TTC549 (cell line): ENCODE results near the gene CDC42SE1.

ENCODE experiments used
- FAIRE-seq: peaks from 2 replicates; lab custom pipeline; 2012; peaks lifted over from hg19 to GRCh38; lab: Jason Lieb, UNC

Gene CDC42SE1

DNA sequence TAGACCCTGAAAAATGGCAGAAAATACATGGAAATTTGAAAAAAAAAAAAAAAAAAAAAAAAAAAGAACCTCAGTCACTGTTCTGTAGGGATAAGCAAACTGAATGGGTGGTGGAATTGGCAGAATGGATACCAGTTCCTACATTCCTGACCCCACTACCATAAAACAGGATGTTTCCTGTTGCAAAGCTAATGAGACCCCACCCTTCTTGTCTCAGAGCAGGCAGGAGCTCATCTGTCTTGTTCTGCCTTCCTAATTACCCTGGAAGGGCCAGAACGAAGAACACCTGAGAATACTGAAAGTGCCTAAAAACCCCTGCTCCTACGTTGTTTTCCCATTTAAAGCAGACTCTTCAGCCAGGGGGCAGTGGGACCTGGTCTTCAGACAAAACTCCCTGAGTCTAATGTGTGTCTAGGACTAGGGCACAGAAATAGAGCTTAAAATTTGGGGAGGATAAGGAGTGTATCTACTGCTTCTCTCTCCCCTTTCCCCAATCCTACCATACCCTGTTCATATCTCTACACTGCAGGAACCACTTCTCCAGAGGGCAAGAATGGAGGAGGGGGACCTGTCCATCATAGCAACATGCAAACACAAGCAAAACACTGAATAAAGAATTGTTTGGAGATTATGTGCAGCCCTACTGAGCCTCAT is 7.9 kb downstream of the CDC42SE1 start:
- no peak for FAIRE-seq

DNA sequence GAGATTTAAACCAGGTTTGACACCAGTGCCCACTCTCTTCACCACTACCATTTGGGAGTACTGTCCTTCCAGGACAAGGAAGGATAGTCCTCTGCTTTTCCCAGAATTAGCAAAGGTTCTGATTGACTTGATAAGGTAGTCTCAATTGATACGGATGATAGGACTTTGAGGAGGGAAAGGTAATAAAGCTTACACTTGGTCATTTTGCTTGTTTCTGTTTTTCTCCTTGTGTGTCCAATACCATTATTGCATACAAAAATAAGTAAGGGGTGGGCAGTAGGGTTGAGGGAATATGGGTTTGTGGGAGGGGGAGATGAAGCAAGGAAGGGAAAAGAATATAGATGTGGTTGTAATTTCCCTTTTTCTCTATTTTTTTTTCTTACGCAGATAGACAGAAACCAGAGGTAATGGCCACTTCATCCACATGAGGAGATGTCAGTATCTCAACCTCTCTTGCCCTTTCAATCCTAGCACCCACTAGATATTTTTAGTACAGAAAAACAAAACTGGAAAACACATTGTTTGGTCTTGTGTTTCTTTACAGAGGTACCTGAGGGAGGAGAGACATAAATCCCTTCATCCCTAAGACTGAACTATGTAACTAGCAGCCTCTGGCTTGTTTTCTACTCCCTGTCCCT is 9.3 kb downstream of the CDC42SE1 start:
- no peak for FAIRE-seq

DNA sequence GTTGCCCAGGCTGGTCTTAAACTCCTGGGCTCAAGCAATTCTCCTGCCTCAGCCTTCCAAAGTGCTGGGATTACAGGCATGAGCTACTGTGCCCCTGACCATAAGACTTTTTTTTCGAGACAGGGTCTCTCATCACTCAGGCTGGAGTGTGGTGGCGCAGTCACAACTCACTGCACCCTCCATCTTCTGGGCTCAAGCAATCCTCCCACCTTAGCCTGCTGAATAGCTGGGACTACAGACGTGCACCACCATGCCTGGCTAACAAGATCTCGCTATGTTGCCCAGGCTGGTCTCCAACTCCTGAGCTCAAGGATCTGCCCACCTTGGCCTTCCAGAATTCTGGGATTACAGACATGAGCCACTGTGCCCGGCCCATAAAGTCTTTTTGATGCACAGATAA is 10.0 kb downstream of the CDC42SE1 start:
- no peak for FAIRE-seq

DNA sequence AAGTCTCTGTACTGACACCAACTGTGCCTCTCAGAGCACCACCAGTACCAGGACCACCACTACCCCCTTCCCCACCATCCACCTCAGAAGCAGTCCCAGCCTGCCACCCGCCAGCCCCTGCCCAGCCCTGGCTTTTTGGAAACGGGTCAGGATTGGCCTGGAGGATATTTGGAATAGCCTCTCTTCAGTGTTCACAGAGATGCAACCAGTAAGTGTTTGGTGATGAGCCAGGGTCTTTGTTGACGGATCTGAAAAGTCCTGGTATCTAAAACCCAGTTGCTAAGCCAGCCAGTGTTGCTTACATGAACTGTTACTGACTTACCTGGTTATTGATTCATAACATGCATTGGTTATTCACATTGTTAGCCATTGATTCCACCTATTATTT is 10.8 kb downstream of the CDC42SE1 start:
- FAIRE-seq: no peak

DNA sequence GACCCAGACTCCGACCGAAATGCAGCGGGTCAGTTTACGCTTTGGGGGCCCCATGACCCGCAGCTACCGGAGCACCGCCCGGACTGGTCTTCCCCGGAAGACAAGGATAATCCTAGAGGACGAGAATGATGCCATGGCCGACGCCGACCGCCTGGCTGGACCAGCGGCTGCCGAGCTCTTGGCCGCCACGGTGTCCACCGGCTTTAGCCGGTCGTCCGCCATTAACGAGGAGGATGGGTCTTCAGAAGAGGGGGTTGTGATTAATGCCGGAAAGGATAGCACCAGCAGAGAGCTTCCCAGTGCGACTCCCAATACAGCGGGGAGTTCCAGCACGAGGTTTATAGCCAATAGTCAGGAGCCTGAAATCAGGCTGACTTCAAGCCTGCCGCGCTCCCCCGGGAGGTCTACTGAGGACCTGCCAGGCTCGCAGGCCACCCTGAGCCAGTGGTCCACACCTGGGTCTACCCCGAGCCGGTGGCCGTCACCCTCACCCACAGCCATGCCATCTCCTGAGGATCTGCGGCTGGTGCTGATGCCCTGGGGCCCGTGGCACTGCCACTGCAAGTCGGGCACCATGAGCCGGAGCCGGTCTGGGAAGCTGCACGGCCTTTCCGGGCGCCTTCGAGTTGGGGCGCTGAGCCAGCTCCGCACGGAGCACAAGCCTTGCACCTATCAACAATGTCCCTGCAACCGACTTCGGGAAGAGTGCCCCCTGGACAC is 11.3 kb downstream of the CDC42SE1 start:
- no peak for FAIRE-seq

DNA sequence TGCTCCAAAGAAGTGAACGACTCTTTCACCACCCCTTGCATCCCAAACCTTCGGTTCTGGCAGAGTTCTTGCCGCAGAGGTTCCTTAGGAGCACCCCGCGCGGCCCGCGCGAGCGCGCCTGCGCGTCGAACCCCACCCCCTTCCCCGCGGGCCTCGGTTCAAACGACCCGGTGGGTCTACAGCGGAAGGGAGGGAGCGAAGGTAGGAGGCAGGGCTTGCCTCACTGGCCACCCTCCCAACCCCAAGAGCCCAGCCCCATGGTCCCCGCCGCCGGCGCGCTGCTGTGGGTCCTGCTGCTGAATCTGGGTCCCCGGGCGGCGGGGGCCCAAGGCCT is 11.9 kb downstream of the CDC42SE1 start, which contains the start of gene C1orf56:
Gene C1orf56, plus strand, starts transcription at position 161 of the 334 bp plus-strand sequence. Its CDS starts 97 bp downstream, at position 258.
- no peak for FAIRE-seq

DNA sequence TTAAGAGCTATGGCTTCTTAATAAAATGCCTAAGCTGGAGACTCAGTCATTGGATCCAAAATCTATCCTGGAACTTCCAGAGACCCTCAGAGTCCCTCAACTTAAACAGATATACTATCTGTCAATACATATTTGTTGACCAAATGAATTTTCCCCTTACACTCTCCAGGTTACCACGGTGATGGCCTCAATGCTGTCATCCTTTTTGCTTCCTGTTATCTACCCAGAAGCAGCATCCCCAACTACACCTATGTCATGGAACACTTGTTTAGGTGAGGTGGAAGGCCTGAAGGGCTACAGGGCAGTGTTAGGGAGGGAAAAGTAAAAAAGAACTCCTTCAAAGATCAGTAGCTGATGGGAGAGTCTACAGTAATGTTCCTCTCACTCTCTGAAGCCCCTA is 16.3 kb downstream of the CDC42SE1 start:
- FAIRE-seq: no peak

DNA sequence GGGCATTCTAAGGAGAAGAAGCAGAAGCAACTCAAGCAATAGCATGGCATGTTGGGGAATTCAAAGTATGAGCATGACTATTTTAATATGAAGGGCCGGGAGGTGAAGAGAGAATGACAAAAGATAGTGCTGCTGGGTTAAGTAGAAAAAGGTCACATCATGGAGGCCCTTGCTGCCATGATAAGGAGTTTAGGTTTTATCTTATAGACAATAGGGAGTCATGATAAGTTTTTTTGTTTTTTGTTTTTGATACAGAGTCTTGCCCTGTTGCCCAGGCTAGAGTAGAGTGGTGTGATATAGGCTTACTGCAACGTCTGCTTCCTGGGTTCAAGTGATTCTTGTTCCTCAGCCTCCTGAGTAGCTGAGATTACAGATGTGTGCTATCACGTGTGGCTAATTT is 19.9 kb downstream of the CDC42SE1 start:
- no peak for FAIRE-seq

DNA sequence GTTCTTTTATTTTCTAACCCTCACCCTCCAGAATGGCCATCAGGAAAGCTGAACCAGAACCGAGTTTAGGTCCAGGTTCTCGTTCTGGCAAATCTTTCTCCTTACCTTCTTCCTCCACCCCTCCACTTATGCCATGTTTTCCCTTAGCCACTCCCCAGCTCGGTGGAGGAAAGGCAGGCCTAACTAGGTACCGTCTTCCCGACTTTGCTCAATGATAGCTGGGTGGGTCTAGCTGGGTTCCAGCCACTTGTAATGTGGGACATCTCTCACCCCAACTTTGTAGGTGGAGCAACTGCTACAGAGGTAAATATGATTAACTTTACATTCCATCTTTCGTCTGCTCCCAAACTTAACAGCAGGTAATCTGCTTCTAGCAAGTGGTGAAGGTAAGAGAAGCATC is 22.4 kb downstream of the CDC42SE1 start:
- no peak for FAIRE-seq

DNA sequence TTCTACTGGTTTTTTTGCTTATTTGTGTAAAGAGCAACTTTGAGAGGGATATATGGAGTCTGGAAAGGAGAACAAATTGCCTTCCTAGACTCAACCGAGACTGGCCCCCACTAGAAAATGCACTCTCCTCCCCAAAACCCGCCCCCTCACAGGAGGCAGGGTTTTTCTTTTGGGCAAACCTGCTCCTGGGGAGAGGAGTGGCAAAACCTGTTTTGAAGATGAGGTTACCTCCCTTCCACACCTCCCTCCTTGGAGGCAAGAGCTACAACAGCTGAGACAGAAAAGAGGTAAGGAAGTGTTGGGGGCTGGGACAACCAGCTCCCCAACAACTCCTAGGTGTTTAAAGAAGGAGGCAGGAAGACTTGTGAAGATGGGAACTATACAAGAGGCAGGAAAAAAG is 23.1 kb downstream of the CDC42SE1 start, which contains the start of gene BNIPL:
Gene BNIPL, plus strand, starts transcription at position 231 of the 400 bp plus-strand sequence. Its CDS starts 140 bp downstream, at position 371.
- no peak for FAIRE-seq

DNA sequence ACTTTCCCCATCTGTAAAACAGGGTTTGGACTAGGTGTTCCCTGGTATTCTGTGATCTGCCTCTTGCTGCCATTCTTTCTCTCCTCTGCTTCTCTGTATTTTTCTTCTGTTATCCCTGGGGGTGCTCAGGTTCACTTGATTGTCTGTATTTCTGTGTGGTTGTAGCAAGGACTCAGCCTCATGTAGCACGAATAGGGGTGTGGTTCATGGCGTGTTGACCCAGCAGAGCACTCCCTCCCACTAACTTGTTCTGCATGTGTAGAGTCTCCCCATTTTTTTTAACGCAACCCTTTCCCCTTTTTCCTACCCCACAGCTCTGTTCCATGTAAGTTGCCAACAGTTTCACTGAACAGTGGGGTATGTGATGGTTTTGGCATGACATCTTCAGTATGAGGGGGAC is 24.3 kb downstream of the CDC42SE1 start:
- FAIRE-seq: no peak

DNA sequence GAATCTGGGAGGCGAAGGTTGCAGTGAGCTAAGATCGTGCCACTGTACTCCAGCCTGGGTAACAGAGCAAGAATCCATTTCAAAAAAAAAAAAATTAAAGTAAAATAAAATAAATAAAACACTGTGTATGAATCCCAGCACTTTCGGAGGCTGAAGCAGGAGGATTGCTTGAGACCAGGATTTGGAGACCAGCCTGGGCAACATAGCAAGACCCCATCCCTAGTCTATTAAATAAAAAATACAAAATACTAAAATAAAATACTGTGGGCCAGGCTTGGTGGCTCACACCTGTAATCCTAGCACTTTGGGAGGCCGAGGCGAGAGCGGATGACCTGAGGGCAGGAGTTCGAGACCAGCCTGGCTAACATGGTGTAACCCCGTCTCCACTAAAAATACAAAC is 27.3 kb downstream of the CDC42SE1 start:
- FAIRE-seq: no peak

DNA sequence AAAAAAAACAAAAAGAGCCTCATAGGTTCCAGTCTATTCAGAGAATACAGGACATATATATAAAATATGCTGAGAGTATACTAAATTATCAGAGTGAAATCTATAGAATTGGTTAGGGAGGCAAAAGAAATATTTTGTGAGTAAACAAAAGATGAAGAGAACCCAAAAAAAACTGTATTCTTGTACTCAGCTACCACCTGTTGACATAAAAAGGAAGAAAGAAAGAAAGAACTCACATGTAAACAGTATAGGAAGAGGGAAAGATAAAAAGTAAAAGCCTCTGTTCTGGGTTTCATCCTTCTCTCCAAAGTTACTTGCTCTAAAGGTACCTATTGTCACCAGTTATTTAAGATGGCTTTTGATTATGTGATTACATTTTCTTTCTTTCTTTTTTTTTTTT is 33.0 kb downstream of the CDC42SE1 start:
- no peak for FAIRE-seq

DNA sequence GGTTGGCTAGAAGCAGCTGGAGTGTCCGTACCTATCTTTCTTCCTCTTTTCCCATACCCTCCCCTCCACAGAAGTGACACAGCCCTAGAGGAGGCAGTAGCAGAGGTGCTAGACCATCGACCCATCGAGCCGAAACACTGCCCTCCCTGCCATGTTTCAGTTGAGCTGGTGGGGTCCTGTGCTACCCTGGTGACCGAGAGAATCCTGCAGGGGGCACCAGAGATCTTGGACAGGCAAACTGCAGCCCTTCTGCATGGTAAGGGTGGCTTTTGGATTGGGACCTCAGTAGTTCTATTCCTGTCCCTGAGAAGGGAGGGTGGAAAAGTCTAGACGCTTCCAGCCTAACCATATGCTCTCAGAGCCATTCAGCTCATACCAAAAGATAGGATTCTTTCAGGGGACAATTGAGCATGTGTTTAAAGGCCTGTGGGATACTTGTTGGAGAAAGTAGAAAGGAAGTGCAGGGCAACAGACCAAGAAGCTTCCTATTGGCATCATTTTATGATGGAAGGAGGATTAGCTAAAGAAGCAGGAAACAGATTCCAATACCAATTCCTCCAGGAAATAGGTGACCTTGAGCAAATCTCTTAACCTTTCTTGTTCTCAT is 34.8 kb downstream of the CDC42SE1 start:
- FAIRE-seq: peak; percentile 88

DNA sequence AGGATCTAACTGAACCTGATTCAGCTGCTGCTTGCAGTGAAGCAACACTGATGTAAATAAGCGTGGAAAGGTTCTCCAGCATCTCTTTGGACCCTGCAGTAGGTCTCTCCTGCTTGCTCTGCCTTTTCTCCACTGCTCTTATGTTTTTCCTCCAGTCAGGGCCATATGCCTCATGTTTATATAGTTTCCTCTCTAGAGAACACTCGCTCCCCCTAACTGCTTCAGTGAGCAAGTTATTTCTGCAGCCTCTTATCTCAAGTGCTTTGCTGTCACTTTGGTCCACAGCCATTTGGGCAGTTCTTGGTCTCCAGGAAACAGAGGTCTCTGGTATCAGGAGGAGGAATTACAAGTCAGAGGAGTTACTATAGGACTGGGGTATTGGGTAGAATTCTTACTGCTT is 45.9 kb downstream of the CDC42SE1 start:
- peak; percentile 20 for FAIRE-seq

DNA sequence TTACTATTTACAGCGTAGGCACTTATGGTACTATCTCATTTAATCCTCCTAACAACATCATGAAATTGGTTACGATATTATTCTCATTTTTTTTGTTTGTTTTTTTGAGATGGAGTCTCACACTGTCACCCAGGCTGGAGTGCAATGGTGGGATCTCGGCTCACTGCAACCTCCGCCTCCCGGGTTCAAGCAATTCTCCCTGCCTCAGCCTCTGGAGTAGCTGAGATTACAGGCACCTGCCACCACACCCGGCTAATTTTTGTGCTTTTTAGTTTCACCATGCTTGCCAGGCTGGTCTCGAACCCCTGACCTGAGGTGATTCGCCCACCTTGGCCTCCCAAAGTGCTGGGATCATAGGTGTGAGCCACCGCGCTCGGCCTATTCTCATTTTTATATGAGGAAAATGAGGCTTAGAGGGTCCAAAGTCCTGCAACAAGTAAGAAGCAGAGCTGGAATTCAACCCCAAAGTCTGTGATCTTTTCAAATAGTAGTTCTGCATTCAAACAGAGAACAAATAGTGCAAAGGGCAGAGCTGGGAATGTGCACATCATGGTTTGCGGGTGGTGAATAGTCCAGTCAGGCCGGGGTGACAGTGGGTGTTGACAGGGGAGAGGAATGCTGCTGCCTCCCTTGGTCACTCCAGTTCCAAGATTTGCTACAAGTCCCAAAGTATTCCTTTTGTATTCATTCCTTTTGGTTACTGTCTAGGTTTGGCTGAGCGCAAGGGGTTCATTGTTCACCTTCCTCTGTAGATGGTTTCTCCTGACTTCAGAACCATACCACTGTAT is 46.5 kb downstream of the CDC42SE1 start:
- FAIRE-seq: no peak

DNA sequence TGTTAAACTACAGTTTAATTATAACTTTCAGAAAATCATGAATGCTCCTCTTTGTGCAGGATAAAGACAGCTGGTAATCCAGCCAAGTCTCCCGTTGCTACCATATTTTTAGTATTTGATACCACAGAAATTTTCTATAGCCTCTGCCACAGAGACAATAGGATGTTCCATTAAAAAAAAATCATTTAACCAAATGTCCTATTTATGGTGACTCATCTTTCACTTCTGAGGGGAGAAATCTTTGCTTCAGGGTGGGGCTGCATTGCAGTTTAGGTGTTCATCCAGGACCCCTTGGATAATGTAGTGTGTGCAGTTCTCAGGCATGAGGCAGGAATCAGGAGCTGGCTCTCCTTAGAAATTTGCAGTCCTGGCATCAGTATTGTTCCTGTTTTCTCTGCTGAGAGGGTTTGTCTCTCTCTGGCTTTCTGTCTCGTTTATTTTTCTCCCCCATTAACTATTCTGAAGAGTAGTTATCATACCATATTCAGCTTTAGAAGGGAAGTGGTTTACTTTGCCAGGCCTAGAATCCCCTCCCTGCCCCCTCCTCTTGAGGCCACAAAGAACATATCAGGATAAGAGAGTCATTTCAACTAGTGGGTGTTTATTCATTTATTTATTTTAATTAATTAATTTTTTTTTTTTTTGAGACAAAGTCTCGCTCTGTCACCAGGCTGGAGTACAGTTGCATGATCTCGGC is 48.1 kb downstream of the CDC42SE1 start:
- no peak for FAIRE-seq

DNA sequence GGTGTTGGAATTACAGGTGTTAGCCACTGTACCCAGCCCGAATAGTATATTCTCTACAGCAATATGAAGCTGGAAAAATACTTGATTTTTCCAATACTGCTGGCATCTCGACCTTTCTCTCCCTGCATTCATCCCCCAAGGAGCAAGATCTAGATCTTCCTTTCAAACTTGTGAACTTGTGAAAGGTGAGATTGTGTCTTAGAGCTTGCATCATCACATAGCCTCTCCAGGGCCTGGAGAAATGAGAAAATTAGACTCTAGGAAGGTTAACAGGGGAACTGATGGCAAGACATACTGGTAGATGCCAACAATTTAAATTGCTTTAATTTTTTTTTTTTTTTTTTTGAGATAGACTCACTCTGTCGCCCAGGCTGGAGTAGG is 49.1 kb downstream of the CDC42SE1 start:
- FAIRE-seq: no peak

DNA sequence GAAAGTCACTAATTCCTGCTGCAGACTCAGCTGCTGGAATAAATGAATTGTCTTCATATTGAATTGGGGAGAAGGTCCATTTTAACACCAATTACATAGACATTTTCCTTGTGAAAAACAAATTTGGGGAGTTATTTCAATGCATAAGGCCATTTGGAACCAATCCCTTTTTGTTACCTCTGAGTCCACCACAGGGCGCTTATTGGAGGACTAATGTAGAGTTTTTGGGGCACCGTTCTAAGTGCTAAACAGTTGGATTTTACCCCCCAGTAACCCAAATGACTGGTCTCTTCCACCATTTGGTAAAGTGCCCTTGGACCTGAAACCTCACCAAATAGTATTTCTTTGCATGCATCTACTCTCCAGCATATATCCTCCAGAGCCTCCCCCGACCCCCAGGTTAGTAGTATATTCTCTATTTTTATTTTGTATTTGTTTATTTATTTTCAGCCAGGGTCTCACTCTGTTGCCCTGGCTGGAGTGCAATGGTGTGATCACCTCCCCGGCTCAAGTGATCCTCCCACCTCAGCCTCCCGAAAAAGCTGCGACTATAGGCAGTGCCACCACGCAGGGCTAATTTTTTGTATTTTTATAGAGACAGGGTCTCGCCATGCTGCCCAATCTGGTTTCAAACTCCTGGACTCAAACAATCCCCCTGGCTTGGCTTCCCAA is 49.6 kb downstream of the CDC42SE1 start:
- FAIRE-seq: no peak

DNA sequence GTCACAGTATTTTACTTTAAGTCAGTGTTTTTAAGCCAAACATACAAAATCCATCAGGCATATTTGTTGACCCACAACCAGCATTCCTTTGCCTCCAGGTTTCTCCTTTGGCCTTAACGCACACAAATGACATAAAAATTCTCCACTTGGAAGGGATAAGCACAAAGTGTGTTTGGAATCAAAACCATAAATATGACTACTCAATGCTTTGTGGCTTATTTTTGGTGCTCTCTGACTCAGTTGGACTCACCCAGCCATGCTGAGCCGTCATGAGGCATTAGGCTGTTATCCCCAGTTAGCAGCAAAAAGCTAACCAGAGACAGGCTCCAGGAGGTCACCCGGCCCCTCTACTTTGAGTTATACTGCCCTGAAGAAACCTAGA is 50.2 kb downstream of the CDC42SE1 start:
- FAIRE-seq: no peak
